HG03159 (cell line): ENCODE results near the gene PGC.

Experiments
- ATAC-seq: cut with Tn5 transposase; IDR thresholded peaks from one replicate; pipeline ENCODE4 v1.9.1; 2021; ENCODE audit warnings: mild to moderate bottlenecking, moderate library complexity; ENCODE audit not compliant: unreplicated experiment

Gene PGC

DNA sequence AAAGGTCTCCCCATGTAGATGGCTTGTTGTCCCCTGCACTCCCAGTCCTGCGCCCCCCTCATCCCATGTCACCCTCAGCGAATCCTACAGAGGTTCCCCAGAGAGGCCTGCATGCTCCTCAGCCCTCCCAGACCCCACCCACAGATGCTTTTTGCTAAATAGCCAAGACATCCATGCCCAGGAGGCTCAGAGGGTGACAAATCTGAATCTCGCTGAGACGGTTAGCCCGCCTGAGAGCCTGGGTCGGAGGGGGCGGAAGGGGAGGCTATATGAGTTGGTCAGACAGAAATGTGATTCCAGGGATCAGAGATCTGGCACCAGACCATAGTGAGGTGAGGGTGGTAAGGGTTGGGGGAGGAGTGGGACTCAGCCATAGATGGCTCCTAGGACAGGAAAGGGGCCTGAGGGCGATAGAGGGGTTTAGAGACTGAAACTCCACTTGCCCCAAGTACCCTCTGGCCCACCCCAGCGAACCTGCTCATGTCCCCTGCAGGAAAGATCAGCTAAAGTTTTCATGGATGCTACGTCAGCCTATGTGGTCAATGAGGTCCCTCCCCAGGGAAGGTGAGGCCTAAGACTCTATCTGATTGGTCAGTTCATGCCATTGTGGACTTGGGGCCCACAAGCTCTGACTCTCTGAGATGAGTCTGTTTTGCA is 45.0 kb downstream of the PGC start:
- no peak for ATAC-seq

DNA sequence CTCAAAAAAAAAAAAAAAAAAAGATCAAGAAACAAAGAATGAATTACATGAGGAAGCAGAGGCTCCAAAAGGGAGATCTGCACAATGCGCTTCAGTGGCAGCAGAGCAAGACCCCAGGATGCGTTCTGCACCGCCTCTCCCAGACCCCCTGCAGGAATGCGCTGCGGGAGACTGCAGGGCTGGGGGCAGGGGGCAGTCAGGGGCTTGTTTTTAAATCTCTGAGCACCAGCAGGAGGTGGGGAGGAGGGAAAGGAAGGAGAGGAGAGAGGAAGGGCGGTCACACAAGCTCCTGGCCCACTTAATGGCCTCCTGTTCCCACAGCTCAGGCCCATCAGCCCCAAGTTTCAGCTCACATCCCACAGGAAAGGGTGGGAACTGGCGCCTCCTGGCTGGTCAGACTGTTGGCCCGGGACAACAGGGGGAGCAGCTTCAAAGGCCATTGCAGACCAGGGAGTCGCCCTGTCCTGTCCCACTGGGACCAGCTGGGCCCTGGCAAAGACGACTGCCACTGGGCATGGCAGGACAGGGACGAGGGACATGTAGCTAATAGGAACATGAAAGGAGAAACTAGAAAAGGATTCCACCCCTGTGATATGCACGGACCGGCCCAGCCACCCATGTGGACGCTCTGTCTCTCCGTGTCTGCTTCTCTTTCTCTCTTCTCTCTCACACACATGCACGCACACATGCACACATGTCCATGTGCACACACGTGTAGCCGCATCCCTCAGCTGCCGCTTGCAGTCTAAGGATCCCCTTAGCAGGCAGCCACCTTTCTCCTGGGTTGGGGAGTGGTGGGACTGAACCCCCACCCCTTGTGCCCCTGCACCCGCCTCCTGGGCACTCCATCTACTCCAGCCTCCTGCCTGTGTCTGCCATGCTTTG is 46.5 kb downstream of the PGC start:
- no peak for ATAC-seq

DNA sequence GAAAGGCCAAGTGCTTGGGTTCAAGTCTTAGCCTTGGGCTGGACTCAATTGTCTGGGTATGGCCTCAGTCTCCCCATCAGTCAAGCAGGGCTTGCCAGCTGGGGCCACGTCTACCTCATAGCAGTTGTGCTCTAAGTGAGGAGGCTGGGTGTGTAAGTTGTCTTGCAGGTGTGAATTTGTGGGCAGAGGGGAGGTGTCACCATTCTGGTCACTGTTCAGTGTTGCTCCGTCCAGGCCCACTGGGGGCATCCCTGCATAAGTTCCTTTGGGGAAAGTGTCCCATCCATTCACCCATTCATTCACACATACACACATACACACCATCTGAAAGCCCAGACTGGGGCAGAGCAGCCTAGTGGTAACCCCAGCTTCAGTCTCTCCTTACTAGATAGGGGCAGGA is 48.1 kb downstream of the PGC start:
- no peak for ATAC-seq

GRCh38 chr6:41697861-41698781 is 49.1 kb downstream of the PGC start:
- ATAC-seq: no peak

DNA sequence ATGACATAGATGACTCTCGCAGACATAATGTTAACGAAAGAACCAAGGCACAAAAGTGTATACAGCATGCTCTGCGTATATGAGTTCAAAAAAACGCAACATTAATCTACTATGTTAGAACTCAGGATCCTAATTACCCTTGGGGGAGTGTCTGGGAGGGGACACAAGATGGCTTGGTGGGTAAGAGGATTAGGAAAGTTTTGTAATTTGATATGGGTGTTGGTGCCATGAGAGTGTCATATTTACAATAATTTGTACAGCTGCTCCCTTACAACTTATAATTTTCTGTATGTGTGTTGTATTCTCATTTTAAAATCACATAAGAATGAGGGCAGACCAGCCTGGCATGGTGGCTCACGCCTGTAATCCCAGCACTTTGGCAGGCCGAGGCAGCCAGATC is 50.4 kb downstream of the PGC start:
- no peak for ATAC-seq

DNA sequence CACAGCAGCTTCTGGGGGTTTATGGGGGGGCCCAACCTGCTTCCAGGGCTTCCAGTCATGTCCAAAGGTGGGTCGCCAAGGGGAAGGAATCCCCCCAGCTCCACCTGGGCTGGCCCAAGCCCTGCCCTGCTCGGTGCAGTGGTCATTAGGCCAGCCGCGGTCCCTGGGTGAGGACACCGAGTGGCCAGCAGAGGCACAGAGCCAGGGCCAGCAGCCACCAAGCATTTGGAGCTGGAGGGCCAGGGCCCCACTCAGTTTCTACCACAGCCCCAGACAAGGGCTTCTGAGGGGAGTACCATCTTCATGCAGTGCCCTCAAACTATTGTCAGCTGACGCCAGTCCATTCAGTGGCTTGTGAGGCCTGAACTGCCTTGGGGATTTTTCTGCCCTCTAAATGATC is 51.4 kb downstream of the PGC start:
- ATAC-seq: no peak

DNA sequence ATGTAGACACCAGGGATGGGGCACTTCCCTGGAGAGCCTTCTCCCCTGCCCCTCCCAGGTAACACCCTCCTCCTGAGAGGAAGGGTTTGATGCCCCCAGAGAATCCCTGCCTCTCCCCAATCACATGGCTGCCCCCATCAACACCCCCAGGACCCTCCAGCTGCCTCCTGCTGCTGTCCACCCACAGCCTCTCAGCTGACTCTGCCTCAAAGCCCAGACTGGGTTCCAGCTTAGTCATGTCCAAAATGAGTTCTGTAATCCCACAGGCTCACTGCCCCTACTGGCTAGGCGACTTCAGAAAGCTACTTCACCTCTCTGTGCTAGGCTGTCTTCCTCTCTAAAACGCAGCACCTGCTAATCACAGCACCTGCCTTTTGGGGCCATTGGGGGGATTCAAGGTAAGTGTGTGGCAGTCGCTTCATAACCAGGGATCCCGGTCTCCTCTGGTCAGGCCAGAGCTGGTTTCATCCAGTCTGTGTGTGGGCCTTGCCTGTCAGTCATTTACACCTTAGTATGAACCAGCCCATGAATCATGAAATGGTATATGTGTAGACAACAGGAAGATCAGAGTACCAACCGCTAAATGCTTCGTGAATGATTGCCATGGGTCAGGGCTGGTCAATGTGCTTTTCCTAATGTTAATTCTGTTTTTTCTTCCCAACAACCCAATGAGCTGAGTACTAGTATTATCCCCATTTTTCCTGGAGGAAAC is 52.2 kb downstream of the PGC start:
- ATAC-seq: no peak

DNA sequence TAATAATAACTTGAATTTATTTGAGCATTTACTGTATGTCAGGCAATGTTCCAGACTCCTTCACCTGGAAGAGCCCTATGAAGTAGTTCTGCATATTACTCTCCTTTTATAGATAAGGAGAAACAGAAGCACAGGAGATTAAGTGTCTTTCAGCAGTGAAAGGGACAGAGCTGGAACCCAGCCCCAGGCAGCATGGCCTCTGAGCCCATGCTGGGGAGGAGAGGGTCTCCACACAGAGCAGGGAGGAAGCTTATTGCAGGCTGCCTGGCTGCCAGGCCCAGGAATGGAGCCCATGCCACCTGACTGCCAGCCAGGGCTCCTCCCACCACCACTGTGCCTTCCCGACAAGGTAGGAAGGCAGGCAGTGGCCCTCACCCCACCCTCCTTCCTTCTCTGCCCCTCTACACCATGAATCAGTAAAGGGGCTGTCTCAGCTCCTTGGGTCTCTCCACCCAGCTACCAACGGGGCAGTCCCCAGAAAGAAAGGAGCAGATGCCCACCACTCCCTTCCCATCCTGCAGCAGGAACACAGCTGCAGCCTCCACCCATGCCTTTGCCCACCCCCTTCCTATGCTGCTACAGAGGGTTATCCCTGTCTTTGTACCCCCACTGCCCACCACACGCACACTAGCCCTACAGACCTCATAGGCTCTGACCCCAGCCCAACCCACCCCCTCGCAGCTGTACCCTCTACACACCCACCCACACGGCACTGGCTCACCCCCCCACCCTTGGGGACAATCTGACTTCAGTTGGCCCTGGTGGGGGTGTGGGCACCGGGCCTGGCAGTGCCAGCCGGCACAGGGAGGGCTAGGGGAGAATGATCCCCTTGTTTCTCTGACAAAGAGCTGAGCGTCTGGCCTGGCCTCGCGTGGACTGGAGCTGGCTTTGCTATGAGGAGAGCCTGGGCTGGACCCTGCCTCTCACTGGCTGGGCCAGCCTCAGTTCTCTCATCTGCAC is 53.6 kb downstream of the PGC start:
- ATAC-seq: no peak

DNA sequence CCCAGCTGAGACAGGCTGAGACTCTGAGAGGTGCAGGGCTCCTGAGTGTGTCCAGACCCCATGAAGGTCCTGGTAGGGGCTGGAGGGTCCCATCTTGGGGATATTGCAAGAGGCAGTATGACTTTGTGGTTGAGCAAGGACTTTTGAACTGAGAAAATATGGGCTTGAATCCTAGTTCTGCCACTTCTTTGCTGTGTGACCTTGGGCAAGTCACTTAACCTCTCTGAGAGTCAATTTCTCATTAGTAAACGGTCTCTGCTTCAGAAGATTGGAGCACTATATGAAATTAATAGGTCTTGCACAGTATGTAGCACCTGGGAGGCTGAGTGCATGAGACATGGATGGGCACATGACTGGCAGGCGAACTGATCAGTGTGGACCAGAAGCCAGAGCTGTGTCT is 54.5 kb downstream of the PGC start:
- no peak for ATAC-seq

DNA sequence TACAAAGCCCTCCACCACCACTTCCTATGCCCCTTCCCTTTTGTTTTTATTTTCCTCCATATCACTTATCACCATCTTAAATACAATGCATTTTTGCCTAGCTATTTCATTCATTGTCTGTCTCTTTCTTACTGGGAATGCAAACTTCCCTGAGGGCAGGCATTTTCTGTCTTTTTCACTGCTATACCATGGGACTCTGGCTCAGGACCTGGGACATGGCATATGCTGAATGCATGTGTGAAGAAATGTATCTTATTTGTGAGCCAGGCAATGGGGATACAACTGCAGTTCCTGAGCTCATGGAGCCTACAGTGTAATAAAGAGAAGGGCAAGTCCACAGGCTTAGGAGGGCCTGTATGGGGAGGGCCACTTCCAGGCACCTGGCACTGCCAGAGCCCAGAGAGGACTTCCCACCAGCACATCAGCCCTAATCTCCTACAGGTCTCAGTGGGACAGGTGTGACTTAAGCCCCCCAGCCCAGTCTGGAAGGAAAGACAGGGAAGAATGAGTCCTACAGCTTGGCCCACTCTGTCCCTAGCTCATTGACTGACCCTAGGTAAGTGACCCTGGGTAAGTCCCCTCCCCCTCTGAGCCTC is 55.0 kb downstream of the PGC start:
- no peak for ATAC-seq

DNA sequence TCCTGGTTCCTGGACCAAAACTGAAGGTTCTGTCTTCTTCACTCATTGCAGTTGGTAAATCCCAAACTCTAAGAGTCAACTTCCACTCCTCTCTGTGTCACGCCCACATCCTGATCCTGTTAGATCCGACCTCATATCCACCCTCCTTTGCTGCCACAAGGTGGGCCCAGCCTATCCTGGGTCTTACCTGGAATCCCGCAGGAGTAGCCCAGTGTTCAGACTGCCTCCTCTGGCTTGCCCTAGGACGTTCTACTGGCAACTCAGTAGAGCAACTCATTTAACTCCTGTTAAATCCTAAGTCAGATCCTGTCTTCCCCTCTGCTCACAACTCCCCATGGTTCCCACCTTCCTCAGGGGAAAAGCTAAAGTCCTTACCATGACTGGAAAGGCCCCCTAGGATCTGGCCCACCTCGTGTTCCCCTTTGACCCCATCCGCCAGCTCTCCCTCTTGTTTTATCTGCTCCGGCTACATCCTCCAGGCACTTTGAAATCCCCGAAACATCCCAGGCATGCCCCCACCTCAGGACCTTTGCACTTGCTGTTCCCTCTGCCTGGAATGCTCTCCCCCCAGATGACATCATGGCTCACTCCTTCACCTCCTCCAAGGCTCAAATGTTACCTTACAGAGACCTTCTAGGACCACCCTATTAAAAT is 55.6 kb downstream of the PGC start:
- no peak for ATAC-seq

- ATAC-seq: no peak
These were observed 56.5 kb downstream of the PGC start for GRCh38 chr6:41690541-41691330.

- no peak for ATAC-seq
These were observed 57.8 kb downstream of the PGC start for GRCh38 chr6:41689171-41690008.

GRCh38 chr6:41688256-41688965 is 58.8 kb downstream of the PGC start:
- ATAC-seq: no peak

GRCh38 chr6:41687501-41688175 is 59.6 kb downstream of the PGC start:
- ATAC-seq: no peak
